GM23338 (cell line): ENCODE measurements around the gene KAZN. TPM values are rescaled to one million over a fixed set of nuclear protein-coding genes. Genes with fewer than 3 reads are reported as not detected.

Experiments
- ATAC-seq: fragments of 200-7000 bp; cut with Tn5 transposase; 3 replicates; pipeline ENCODE4 v1.9.1; 2020
- DNase-seq: peaks from one replicate; pipeline ENCODE4 v3.0.0-alpha.2; 2015; ENCODE audit warnings: low spot score
- H2AFZ ChIP-seq: fragments of 200-600 bp; sonication (generic); 2 replicates; pipeline ENCODE4 v1.8.0; 2016; ENCODE audit warnings: antibody characterized with exemption, mild to moderate bottlenecking, moderate library complexity
- H3F3A ChIP-seq: fragments of 200-600 bp; sonication (generic); replicated peaks from 2 replicates; pipeline ENCODE4 v1.8.0; 2017; ENCODE audit warnings: antibody characterized with exemption, mixed run types, low read depth
- H3K27ac ChIP-seq: fragments of 200-600 bp; sonication (generic); 2 replicates; pipeline ENCODE4 v1.6.1; 2016; ENCODE audit warnings: low read depth
- H3K27me3 ChIP-seq: fragments of 200-600 bp; sonication (generic); 2 replicates; pipeline ENCODE4 v1.8.0; 2016; ENCODE audit warnings: mild to moderate bottlenecking, mixed run types, moderate library complexity; ENCODE audit not compliant: insufficient read depth
- H3K36me3 ChIP-seq: fragments of 200-600 bp; sonication (generic); 2 replicates; pipeline ENCODE4 v1.8.0; 2016; ENCODE audit warnings: mild to moderate bottlenecking; ENCODE audit not compliant: insufficient read depth
- H3K4me1 ChIP-seq: fragments of 200-600 bp; sonication (generic); 2 replicates; pipeline ENCODE4 v1.8.0; 2016; ENCODE audit warnings: mild to moderate bottlenecking, moderate library complexity; ENCODE audit not compliant: insufficient read depth
- H3K4me2 ChIP-seq: fragments of 200-600 bp; sonication (generic); 2 replicates; pipeline ENCODE4 v1.7.1; 2017; ENCODE audit warnings: mixed run types
- H3K4me3 ChIP-seq: fragments of 200-600 bp; sonication (generic); 2 replicates; pipeline ENCODE4 v1.6.1; 2016; ENCODE audit warnings: mixed run types
- H3K79me2 ChIP-seq: fragments of 200-600 bp; sonication (generic); replicated peaks from 2 replicates; pipeline ENCODE4 v1.8.0; 2017; ENCODE audit warnings: mild to moderate bottlenecking; ENCODE audit not compliant: insufficient read depth
- H3K9me2 ChIP-seq: fragments of 200-600 bp; sonication (generic); 2 replicates; pipeline ENCODE4 v1.8.0; 2017; ENCODE audit not compliant: insufficient read depth
- H4K20me1 ChIP-seq: fragments of 200-600 bp; sonication (generic); replicated peaks from 2 replicates; pipeline ENCODE4 v1.8.0; 2017; ENCODE audit warnings: mild to moderate bottlenecking; ENCODE audit not compliant: insufficient read depth
- H3K27ac Mint-ChIP-seq: 2 replicates; pipeline ENCODE4 v1.8.0; 2020; ENCODE audit warnings: inconsistent platforms, mild to moderate bottlenecking, moderate library complexity, mixed read lengths
- H3K27me3 Mint-ChIP-seq: 3 replicates; pipeline ENCODE4 v1.8.0; 2022; ENCODE audit warnings: low read depth, mild to moderate bottlenecking, moderate library complexity, mixed read lengths, inconsistent platforms; ENCODE audit not compliant: insufficient read depth, poor library complexity
- H3K36me3 Mint-ChIP-seq: 3 replicates; pipeline ENCODE4 v1.8.0; 2021; ENCODE audit warnings: low read depth, mild to moderate bottlenecking, inconsistent platforms, moderate library complexity, mixed read lengths
- H3K4me1 Mint-ChIP-seq: 3 replicates; pipeline ENCODE4 v1.8.0; 2020; ENCODE audit warnings: mild to moderate bottlenecking, inconsistent platforms, mixed read lengths
- H3K4me3 Mint-ChIP-seq: 3 replicates; pipeline ENCODE4 v1.8.0; 2021; ENCODE audit warnings: moderate library complexity, mild to moderate bottlenecking, inconsistent platforms, mixed read lengths
- H3K9me3 Mint-ChIP-seq: 3 replicates; pipeline ENCODE4 v1.8.0; 2020; ENCODE audit warnings: moderate library complexity, mild to moderate bottlenecking, inconsistent platforms, mixed read lengths
- NANOG ChIP-seq: IDR thresholded peaks from 2 replicates; pipeline ENCODE4 v1.6.1; 2016; ENCODE audit warnings: antibody characterized with exemption, borderline replicate concordance
- POLR2AphosphoS5 ChIP-seq: IDR thresholded peaks from 2 replicates; pipeline ENCODE4 v1.6.1; 2016; ENCODE audit warnings: antibody characterized with exemption, low read depth
- STAT1 ChIP-seq: IDR thresholded peaks from one replicate; pipeline ENCODE4 v1.6.1; 2016; ENCODE audit warnings: antibody characterized with exemption; ENCODE audit not compliant: unreplicated experiment
- ZNF114 ChIP-seq: fragments of 250-450 bp; sonication (Bioruptor Pico); IDR thresholded peaks from 2 replicates; pipeline ENCODE4 v1.5.0; 2020; ENCODE audit warnings: mild to moderate bottlenecking, moderate library complexity
- polyA plus RNA-seq: library from polyadenylated mRNA; unstranded; fragments of >200 nt; fragmentation: Nextera tagmentation; extraction: Ambion mirVana; gene quantifications from 2 replicates; pipeline ENCODE4 v1.2.1, GENCODE V29; 2016
- total RNA-seq: library from RNA; depleted of rRNA; stranded (reverse); fragments of >200 nt; shearing (Covaris generic); gene quantifications from 2 replicates; pipeline ENCODE4 v1.2.3, GENCODE V29; 2014
- TF ChIP-seq, protein P1 (sequence below): IDR thresholded peaks from one replicate; pipeline ENCODE4 v1.6.1; 2018; ENCODE audit warnings: antibody characterized with exemption; ENCODE audit not compliant: unreplicated experiment
- TF ChIP-seq, protein P2 (sequence below): fragments of 250-450 bp; sonication (Bioruptor Pico); IDR thresholded peaks from 2 replicates; pipeline ENCODE4 v1.5.0; 2020; ENCODE audit warnings: mild to moderate bottlenecking, moderate library complexity

The KAZN gene
- total and polyA plus RNA-seq, 2 experiments from 2014 or later = 9.9 to 15.0 TPM

DNA sequence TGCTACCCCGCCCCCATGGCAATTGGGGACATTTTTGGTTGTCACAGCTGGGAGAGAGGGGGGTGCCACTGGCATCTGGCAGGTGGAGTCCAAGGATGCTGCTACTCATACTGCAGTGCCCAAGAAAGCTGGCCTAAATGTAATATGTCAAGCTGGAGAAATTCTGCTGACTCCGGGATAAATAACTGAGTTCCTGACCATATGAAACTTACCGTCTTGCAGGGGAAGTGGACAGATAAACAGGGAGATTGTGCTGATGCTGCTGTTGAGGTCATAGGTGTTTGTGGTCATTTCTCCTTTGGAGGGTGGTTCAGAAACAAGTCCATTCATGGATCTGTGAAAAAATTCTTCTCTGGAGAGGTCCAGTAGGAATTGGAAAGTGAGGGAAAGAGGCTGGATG lies 54.4 kb downstream of the KAZN start:
- Mint-ChIP-seq H3K36me3 (no peaks in the 10 kb centered on the region), H3K9me3 (no peaks in the 10 kb centered on the region), H3K27ac (no peak overlapping the region), H3K27me3 (no peaks in the 10 kb centered on the region), H3K4me1 (peaks cover 2% of the 10 kb centered on the region; the same call in 2 of the 3 replicates), H3K4me3 (no peak overlapping the region)
- Histone ChIP-seq H3K36me3 (no peaks in the 10 kb centered on the region), H3K4me3 (no peak overlapping the region), H3K27me3 (no peaks in the 10 kb centered on the region), H3K4me1 (peaks cover 11% of the 10 kb centered on the region), H3F3A (no peaks in the 10 kb centered on the region), H3K9me2 (no peaks in the 10 kb centered on the region), H2AFZ (no peak overlapping the region), H3K27ac (no peak overlapping the region), H3K79me2 (peaks cover 32% of the 10 kb centered on the region), H4K20me1 (peaks cover 10% of the 10 kb centered on the region; the same call in 1 of the 2 replicates), H3K4me2 (no peak overlapping the region)
- DNase-seq (no peak), ATAC-seq (no peak)
- TF ChIP-seq, protein P1, sequence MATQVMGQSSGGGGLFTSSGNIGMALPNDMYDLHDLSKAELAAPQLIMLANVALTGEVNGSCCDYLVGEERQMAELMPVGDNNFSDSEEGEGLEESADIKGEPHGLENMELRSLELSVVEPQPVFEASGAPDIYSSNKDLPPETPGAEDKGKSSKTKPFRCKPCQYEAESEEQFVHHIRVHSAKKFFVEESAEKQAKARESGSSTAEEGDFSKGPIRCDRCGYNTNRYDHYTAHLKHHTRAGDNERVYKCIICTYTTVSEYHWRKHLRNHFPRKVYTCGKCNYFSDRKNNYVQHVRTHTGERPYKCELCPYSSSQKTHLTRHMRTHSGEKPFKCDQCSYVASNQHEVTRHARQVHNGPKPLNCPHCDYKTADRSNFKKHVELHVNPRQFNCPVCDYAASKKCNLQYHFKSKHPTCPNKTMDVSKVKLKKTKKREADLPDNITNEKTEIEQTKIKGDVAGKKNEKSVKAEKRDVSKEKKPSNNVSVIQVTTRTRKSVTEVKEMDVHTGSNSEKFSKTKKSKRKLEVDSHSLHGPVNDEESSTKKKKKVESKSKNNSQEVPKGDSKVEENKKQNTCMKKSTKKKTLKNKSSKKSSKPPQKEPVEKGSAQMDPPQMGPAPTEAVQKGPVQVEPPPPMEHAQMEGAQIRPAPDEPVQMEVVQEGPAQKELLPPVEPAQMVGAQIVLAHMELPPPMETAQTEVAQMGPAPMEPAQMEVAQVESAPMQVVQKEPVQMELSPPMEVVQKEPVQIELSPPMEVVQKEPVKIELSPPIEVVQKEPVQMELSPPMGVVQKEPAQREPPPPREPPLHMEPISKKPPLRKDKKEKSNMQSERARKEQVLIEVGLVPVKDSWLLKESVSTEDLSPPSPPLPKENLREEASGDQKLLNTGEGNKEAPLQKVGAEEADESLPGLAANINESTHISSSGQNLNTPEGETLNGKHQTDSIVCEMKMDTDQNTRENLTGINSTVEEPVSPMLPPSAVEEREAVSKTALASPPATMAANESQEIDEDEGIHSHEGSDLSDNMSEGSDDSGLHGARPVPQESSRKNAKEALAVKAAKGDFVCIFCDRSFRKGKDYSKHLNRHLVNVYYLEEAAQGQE = no peak

DNA sequence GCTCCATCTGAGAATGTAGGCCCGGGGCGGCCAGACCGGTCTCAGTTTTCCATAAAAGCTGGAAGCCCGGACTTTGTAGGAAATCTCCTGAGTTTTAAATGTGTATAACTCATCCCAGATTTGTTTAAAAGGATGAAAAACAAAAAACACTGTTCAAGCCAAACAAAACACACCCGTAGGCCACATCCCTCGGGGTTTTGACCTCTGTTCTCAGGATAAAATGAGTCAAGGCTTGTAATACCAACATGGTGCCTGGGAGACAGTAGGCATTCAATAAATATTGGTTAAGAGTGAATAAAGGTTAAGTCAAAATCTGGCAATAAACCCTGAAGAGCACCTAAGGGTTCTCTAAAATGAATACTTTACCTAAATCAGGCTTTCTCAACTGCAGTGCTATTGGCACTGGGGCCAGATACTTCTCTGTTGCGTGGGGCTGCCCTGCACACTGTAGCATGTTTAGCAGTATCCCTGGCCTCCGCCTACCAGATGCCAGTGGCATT lies 55.0 kb downstream of the KAZN start:
- H3K9me3 Mint-ChIP-seq = no peaks in the 10 kb centered on the region
- Histone ChIP-seq H3K79me2 (peaks cover 28% of the 10 kb centered on the region), H3K27me3 (no peaks in the 10 kb centered on the region), H3F3A (no peaks in the 10 kb centered on the region), H3K27ac (no peak overlapping the region), H3K4me2 (no peak overlapping the region), H4K20me1 (peaks cover 8% of the 10 kb centered on the region; the same call in 1 of the 2 replicates), H3K9me2 (no peaks in the 10 kb centered on the region), H2AFZ (no peak overlapping the region), H3K36me3 (no peaks in the 10 kb centered on the region), H3K4me3 (no peak overlapping the region), H3K4me1 (peaks cover 16% of the 10 kb centered on the region)
- no peak overlapping the region for H3K27ac Mint-ChIP-seq
- DNase-seq (no peak), ATAC-seq (no peak)
- H3K4me3 Mint-ChIP-seq = no peak overlapping the region
- H3K27me3 Mint-ChIP-seq = no peaks in the 10 kb centered on the region
- TF ChIP-seq, protein P2, sequence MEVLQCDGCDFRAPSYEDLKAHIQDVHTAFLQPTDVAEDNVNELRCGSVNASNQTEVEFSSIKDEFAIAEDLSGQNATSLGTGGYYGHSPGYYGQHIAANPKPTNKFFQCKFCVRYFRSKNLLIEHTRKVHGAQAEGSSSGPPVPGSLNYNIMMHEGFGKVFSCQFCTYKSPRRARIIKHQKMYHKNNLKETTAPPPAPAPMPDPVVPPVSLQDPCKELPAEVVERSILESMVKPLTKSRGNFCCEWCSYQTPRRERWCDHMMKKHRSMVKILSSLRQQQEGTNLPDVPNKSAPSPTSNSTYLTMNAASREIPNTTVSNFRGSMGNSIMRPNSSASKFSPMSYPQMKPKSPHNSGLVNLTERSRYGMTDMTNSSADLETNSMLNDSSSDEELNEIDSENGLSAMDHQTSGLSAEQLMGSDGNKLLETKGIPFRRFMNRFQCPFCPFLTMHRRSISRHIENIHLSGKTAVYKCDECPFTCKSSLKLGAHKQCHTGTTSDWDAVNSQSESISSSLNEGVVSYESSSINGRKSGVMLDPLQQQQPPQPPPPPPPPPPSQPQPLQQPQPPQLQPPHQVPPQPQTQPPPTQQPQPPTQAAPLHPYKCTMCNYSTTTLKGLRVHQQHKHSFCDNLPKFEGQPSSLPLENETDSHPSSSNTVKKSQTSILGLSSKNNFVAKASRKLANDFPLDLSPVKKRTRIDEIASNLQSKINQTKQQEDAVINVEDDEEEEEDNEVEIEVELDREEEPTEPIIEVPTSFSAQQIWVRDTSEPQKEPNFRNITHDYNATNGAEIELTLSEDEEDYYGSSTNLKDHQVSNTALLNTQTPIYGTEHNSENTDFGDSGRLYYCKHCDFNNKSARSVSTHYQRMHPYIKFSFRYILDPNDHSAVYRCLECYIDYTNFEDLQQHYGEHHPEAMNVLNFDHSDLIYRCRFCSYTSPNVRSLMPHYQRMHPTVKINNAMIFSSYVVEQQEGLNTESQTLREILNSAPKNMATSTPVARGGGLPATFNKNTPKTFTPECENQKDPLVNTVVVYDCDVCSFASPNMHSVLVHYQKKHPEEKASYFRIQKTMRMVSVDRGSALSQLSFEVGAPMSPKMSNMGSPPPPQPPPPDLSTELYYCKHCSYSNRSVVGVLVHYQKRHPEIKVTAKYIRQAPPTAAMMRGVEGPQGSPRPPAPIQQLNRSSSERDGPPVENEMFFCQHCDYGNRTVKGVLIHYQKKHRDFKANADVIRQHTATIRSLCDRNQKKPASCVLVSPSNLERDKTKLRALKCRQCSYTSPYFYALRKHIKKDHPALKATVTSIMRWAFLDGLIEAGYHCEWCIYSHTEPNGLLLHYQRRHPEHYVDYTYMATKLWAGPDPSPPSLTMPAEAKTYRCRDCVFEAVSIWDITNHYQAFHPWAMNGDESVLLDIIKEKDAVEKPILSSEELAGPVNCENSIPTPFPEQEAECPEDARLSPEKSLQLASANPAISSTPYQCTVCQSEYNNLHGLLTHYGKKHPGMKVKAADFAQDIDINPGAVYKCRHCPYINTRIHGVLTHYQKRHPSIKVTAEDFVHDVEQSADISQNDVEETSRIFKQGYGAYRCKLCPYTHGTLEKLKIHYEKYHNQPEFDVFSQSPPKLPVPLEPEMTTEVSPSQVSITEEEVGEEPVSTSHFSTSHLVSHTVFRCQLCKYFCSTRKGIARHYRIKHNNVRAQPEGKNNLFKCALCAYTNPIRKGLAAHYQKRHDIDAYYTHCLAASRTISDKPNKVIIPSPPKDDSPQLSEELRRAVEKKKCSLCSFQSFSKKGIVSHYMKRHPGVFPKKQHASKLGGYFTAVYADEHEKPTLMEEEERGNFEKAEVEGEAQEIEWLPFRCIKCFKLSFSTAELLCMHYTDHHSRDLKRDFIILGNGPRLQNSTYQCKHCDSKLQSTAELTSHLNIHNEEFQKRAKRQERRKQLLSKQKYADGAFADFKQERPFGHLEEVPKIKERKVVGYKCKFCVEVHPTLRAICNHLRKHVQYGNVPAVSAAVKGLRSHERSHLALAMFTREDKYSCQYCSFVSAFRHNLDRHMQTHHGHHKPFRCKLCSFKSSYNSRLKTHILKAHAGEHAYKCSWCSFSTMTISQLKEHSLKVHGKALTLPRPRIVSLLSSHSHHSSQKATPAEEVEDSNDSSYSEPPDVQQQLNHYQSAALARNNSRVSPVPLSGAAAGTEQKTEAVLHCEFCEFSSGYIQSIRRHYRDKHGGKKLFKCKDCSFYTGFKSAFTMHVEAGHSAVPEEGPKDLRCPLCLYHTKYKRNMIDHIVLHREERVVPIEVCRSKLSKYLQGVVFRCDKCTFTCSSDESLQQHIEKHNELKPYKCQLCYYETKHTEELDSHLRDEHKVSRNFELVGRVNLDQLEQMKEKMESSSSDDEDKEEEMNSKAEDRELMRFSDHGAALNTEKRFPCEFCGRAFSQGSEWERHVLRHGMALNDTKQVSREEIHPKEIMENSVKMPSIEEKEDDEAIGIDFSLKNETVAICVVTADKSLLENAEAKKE (CRISPR knock-in tag) = no peak
- no peak for TF ChIP-seq ZNF114
- TF ChIP-seq STAT1 = no peak
- no peak for TF ChIP-seq POLR2AphosphoS5
- TF ChIP-seq, protein P1 = no peak
- TF ChIP-seq NANOG = no peak
- no peaks in the 10 kb centered on the region for H3K36me3 Mint-ChIP-seq
- peaks cover 3% of the 10 kb centered on the region; the same call in 2 of the 3 replicates for H3K4me1 Mint-ChIP-seq
